Ishikawa (cell line): ENCODE results near the gene P2RX6.

ENCODE experiments used
- CEBPB ChIP-seq: IDR thresholded peaks from 2 replicates; pipeline ENCODE4 v1.6.1; 2012
- CREB1 ChIP-seq: IDR thresholded peaks from 2 replicates; pipeline ENCODE4 v1.6.1; 2012; ENCODE audit warnings: low read depth
- EGR1 ChIP-seq: IDR thresholded peaks from 2 replicates; pipeline ENCODE4 v1.6.1; 2012
- EP300 ChIP-seq: IDR thresholded peaks from 2 replicates; pipeline ENCODE4 v1.6.1; 2012; ENCODE audit warnings: borderline replicate concordance
- FOXM1 ChIP-seq: IDR thresholded peaks from 2 replicates; pipeline ENCODE4 v1.6.1; 2012; ENCODE audit warnings: low read depth, borderline replicate concordance
- MAX ChIP-seq: IDR thresholded peaks from 2 replicates; pipeline ENCODE4 v1.6.1; 2012
- NFIC ChIP-seq: IDR thresholded peaks from 2 replicates; pipeline ENCODE4 v1.6.1; 2012
- RAD21 ChIP-seq: IDR thresholded peaks from 2 replicates; pipeline ENCODE4 v1.6.1; 2012; ENCODE audit warnings: low read depth
- TAF1 ChIP-seq: IDR thresholded peaks from 2 replicates; pipeline ENCODE4 v1.6.1; 2012; ENCODE audit warnings: low read depth, mild to moderate bottlenecking
- TCF12 ChIP-seq: IDR thresholded peaks from 2 replicates; pipeline ENCODE4 v1.6.1; 2012; ENCODE audit warnings: low read depth
- TEAD4 ChIP-seq: IDR thresholded peaks from 2 replicates; pipeline ENCODE4 v1.6.1; 2012
- YY1 ChIP-seq: IDR thresholded peaks from 2 replicates; pipeline ENCODE4 v1.6.1; 2012; ENCODE audit warnings: low read depth
- ZBTB7A ChIP-seq: IDR thresholded peaks from 2 replicates; pipeline ENCODE4 v1.6.1; 2012; ENCODE audit warnings: low read depth
- TF ChIP-seq, protein P1 (sequence below): IDR thresholded peaks from 2 replicates; pipeline ENCODE4 v1.6.1; 2012
- TF ChIP-seq, protein P2 (sequence below): IDR thresholded peaks from 2 replicates; pipeline ENCODE4 v1.6.1; 2012; ENCODE audit warnings: low read depth, mild to moderate bottlenecking

Gene P2RX6

DNA sequence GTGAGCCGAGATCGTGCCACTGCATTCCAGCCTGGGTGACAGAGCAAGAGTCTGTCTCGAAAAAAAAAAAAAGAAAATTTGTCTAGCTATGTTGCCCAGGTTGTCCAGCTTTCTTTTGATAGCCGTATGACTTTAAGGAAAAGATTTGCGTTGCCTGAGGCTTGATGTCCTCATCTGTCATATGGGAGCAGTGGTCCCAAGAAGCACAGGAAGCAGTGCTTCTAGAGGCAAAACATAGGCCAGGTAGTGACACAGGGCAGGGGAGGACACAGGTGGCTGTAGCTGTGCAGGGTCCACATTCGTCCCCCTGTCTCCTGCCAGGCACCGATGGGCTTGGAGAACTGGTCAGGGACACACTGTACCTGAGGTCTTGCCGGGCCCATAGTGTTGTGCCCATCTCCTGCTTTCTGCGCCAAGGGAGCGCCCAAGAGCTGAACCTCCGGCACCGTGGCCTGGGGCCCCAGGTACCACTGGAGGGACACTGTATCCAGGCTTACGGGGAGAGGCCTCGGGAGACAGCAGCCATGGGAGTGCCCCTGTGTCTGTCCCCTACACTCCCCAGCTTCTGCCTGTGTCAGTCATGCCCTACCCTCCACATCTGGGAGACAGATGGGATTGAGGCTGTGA lies 32.2 kb downstream of the P2RX6 start:
- TF ChIP-seq TEAD4: no peak
- TF ChIP-seq RAD21: no peak
- no peak for TF ChIP-seq TCF12
- TF ChIP-seq MAX: no peak
- no peak for TF ChIP-seq ZBTB7A
- TF ChIP-seq CREB1: no peak
- no peak for TF ChIP-seq TAF1

- TF ChIP-seq, protein P1, sequence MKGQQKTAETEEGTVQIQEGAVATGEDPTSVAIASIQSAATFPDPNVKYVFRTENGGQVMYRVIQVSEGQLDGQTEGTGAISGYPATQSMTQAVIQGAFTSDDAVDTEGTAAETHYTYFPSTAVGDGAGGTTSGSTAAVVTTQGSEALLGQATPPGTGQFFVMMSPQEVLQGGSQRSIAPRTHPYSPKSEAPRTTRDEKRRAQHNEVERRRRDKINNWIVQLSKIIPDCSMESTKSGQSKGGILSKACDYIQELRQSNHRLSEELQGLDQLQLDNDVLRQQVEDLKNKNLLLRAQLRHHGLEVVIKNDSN: no peak
- TF ChIP-seq CEBPB (no peak), TEAD4 (no peak), CREB1 (no peak), ZBTB7A (no peak), EP300 (no peak), RAD21 (no peak), MAX (no peak), EGR1 (no peak), NFIC (no peak), FOXM1 (no peak), YY1 (no peak)
- TF ChIP-seq, protein P2, sequence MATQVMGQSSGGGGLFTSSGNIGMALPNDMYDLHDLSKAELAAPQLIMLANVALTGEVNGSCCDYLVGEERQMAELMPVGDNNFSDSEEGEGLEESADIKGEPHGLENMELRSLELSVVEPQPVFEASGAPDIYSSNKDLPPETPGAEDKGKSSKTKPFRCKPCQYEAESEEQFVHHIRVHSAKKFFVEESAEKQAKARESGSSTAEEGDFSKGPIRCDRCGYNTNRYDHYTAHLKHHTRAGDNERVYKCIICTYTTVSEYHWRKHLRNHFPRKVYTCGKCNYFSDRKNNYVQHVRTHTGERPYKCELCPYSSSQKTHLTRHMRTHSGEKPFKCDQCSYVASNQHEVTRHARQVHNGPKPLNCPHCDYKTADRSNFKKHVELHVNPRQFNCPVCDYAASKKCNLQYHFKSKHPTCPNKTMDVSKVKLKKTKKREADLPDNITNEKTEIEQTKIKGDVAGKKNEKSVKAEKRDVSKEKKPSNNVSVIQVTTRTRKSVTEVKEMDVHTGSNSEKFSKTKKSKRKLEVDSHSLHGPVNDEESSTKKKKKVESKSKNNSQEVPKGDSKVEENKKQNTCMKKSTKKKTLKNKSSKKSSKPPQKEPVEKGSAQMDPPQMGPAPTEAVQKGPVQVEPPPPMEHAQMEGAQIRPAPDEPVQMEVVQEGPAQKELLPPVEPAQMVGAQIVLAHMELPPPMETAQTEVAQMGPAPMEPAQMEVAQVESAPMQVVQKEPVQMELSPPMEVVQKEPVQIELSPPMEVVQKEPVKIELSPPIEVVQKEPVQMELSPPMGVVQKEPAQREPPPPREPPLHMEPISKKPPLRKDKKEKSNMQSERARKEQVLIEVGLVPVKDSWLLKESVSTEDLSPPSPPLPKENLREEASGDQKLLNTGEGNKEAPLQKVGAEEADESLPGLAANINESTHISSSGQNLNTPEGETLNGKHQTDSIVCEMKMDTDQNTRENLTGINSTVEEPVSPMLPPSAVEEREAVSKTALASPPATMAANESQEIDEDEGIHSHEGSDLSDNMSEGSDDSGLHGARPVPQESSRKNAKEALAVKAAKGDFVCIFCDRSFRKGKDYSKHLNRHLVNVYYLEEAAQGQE: no peak
Observed at GRCh38 chr22:21047730-21048129, 32.8 kb downstream of the P2RX6 start.

- TF ChIP-seq, protein P1: no peak
- TF ChIP-seq EGR1 (no peak), ZBTB7A (no peak), NFIC (no peak), YY1 (no peak), MAX (no peak), EP300 (no peak), TCF12 (no peak), TEAD4 (no peak), RAD21 (no peak), CREB1 (no peak), CEBPB (no peak), TAF1 (no peak), FOXM1 (no peak)
- TF ChIP-seq, protein P2: no peak
Observed at GRCh38 chr22:21051145-21051830, 36.3 kb downstream of the P2RX6 start.

GRCh38 chr22:21051831-21052400 lies 37.0 kb downstream of the P2RX6 start:
- TF ChIP-seq CEBPB (no peak), EP300 (no peak), MAX (no peak), EGR1 (no peak), TEAD4 (no peak), TAF1 (no peak), CREB1 (no peak), RAD21 (no peak), FOXM1 (no peak), YY1 (no peak), TCF12 (no peak), NFIC (no peak)
- TF ChIP-seq, protein P2: no peak
- TF ChIP-seq, protein P1: no peak
